Activated T-helper 1 cell treated with anti-CD3 and anti-CD28 coated beads, Interleukin-2, amount 50 U/mL, for 16 hours (primary cell): Measurements from ENCODE around the gene GCSAML.

Experiments
- DNase-seq, 2 donors: peaks; one replicate each; pipeline ENCODE4 v3.0.0-alpha.2; 2020; ENCODE audit warnings: low read depth in 1 of 2, low spot score in 1 of 2

Gene GCSAML

GRCh38 chr1:247574236-247574635 lies 25.3 kb downstream of the GCSAML start:
- DNase-seq: no peak

GRCh38 chr1:247574664-247575063 lies 25.7 kb downstream of the GCSAML start:
- no peak for DNase-seq

DNA sequence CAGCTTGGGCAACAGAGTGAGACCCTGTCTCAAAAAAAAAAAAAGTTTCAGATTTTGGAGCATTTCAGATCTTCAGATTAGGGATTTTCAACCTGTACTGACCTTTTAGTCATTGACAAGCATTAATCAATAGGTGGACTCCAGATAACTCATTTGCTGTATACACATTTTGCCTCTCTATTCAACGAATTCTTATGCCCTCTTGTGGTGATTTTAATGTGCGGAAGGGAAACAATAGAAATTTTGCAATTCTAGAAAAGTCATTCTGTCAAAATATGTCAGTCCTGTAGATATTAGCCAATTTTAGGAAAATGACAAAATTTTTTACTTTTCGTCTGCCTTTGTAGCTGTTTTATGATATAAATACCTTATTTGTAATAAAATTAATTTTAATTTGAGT lies 27.6 kb downstream of the GCSAML start:
- DNase-seq: no peak

GRCh38 chr1:247578946-247579460 lies 30.1 kb downstream of the GCSAML start:
- no peak for DNase-seq

DNA sequence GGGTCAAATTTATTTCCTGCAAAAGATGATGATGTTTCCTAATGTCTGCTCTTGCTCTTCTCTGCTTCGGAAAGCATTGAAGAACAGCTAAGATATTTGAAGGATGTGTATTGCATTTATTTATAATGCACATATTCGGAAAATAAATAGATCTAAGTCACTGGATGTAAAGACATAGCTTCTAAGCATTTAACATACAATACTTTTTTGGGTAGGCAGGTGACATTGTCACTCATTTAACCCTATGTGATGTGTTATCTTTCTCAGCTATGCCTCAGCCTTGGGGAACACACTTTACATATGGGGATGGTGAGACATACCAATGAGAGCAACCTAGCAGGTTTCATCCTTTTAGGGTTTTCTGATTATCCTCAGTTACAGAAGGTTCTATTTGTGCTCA lies 39.1 kb downstream of the GCSAML start, which contains the start of gene OR2G2:
Gene OR2G2 (plus strand): TSS at position 301 of the 400 bp plus-strand sequence. CDS start 0 bp downstream, at position 301.
- DNase-seq: no peak

GRCh38 chr1:247605286-247605685 lies 56.4 kb downstream of the GCSAML start, which contains the start of gene OR2G3:
TSS of gene OR2G3 (plus strand) at chr1:247605586. CDS start at chr1:247605586, 0 bp downstream.
- no peak for DNase-seq

- DNase-seq: no peak
Measured at GRCh38 chr1:247613405-247613804, 64.5 kb downstream of the GCSAML start.

DNA sequence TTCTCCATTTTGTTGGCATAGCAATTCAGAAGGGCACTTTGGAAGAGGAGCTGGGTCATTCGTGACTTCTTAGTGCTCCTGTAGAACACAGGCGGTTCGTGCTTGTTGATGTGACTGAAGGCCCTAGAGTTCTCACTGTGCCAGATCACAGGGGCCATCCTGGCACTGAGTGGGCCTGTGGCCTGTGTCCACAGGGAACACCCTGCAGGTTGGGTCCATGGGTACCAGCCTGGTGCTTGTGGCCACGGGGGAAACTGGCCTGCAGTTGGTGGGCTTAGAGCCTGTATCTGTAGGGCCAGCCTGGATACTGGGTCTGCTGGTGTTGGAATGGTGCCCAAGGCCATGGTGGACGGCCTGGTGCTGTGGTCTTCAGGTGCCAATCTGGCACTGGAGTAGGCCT lies 65.7 kb downstream of the GCSAML start:
- DNase-seq: no peak
